HepG2 (cell line): ENCODE measurements around the gene EXOC3. TPM values are rescaled to one million over a fixed set of nuclear protein-coding genes. Genes with fewer than 3 reads are reported as not detected.

Source experiments
- ATAC-seq: fragments of 200-7000 bp; cut with Tn5 transposase; 3 replicates; pipeline ENCODE4 v1.9.1; 2020; ENCODE audit warnings: mild to moderate bottlenecking, moderate library complexity
- BruUV-seq: library from RNA; stranded (reverse); fragments of 400-500 nt; replicated peaks from 2 replicates; lab custom pipeline; 2021; lab: Mats Ljungman, UMichigan
- CTCF ChIA-PET: fragments of 300-600 bp; formaldehyde crosslinking; extraction: SDS; loops from one replicate; lab custom pipeline; 2021; ENCODE audit warnings: low total read pairs, inconsistent platforms, low intra/inter-chr PET ratio; lab: Yijun Ruan, JAX
- POLR2A ChIA-PET: fragments of 350-600 bp; sonication (Branson Sonifier 250); formaldehyde crosslinking; loops from one replicate; lab custom pipeline; 2020; ENCODE audit warnings: antibody characterized with exemption, inconsistent platforms; lab: Yijun Ruan, JAX
- DNase-seq: peaks from one replicate; pipeline ENCODE4 v3.0.0-alpha.2; 2015; ENCODE audit warnings: low spot score
- FAIRE-seq: peaks from 3 replicates; lab custom pipeline; 2011; peaks lifted over from hg19 to GRCh38; lab: Jason Lieb, UNC
- H2AFZ ChIP-seq: one replicate; pipeline ENCODE4 v1.6.1; 2011; ENCODE audit warnings: low read length, inconsistent platforms
- H3K27ac ChIP-seq: fragments of 300-600 bp; 3 replicates; pipeline ENCODE4 v1.8.0; 2011; ENCODE audit warnings: mixed run types, mild to moderate bottlenecking, mixed read lengths, low read length, inconsistent platforms; ENCODE audit not compliant: insufficient read depth; ENCODE audit errors: extremely low read length
- H3K27me3 ChIP-seq, 2 experiments: fragments of 200-600 bp in 1 of 2; 2 replicates in 1 of 2; 3 replicates in 1 of 2; pipeline versions ENCODE4 v1.6.0 to v1.8.0; 2011; ENCODE audit warnings: low read length in 2 of 2, mild to moderate bottlenecking in 2 of 2, moderate library complexity in 2 of 2, inconsistent platforms in 1 of 2; ENCODE audit not compliant: insufficient read depth in 2 of 2, control insufficient read depth in 1 of 2
- H3K36me3 ChIP-seq, 2 experiments: fragments of 200-600 bp in 1 of 2; replicated peaks in 1 of 2; 2 replicates in 1 of 2; 3 replicates in 1 of 2; pipeline versions ENCODE4 v1.5.1 to v1.8.0; 2011; ENCODE audit warnings: low read length in 2 of 2, inconsistent platforms in 1 of 2; ENCODE audit not compliant: insufficient read depth in 2 of 2, control insufficient read depth in 1 of 2
- H3K4me1 ChIP-seq: 2 replicates; pipeline ENCODE4 v1.5.1; 2012; ENCODE audit warnings: low read length, inconsistent platforms; ENCODE audit not compliant: insufficient read depth
- H3K4me2 ChIP-seq: 2 replicates; pipeline ENCODE4 v1.6.0; 2011; ENCODE audit warnings: low read depth, low read length, inconsistent platforms
- H3K4me3 ChIP-seq, 3 experiments: fragments of 200-600 bp in 1 of 3; sonication (generic), shearing (Covaris generic) in 1 of 3; replicated peaks in 1 of 3; 2 replicates each; pipeline ENCODE4 v1.5.1; 2011 to 2016; ENCODE audit warnings: low read length in 3 of 3, inconsistent platforms in 2 of 3, low read depth in 2 of 3, mild to moderate bottlenecking in 2 of 3, control low read depth in 1 of 3, mixed read lengths in 1 of 3; ENCODE audit not compliant: insufficient read depth in 1 of 3
- H3K79me2 ChIP-seq: one replicate; pipeline ENCODE4 v1.6.1; 2011; ENCODE audit warnings: low read length, inconsistent platforms; ENCODE audit not compliant: insufficient read depth
- H3K9ac ChIP-seq: 2 replicates; pipeline ENCODE4 v1.6.0; 2011; ENCODE audit warnings: mild to moderate bottlenecking, low read depth, low read length, inconsistent platforms; ENCODE audit not compliant: insufficient read depth
- H3K9me3 ChIP-seq: 2 replicates; pipeline ENCODE4 v1.5.1; 2012; ENCODE audit warnings: mild to moderate bottlenecking, low read length
- H4K20me1 ChIP-seq: 2 replicates; pipeline ENCODE4 v1.6.0; 2011; ENCODE audit warnings: inconsistent platforms, mild to moderate bottlenecking, low read length, moderate library complexity; ENCODE audit not compliant: insufficient read depth
- CCDC6 ChIP-seq: sonication (generic); formaldehyde crosslinking; IDR thresholded peaks from 2 replicates; pipeline ENCODE4 v1.8.1; 2022; ENCODE audit warnings: mild to moderate bottlenecking, missing genetic modification reagents, moderate library complexity
- HDAC2 ChIP-seq: sonication (generic); formaldehyde crosslinking; IDR thresholded peaks from 2 replicates; pipeline ENCODE4 v1.4.0; 2020; ENCODE audit warnings: missing genetic modification reagents
- KDM2A ChIP-seq: sonication (generic); formaldehyde crosslinking; IDR thresholded peaks from 2 replicates; pipeline ENCODE4 v1.4.0; 2020; ENCODE audit warnings: low read depth, missing genetic modification reagents, borderline replicate concordance
- WGBS: methylation state at CpG from one replicate; pipeline ENCODE4 v1.1.6; 2017; ENCODE audit warnings: low lambda C conversion rate; 5-methylcytosine and 5-hydroxymethylcytosine counted together
- in situ Hi-C: cut with HindIII; loops from 2 replicates; pipeline ENCODE4 v1.10.0; 2017; ENCODE audit warnings: low pct_unique_long_range_greater_than_20kb; ENCODE audit not compliant: extremely low pct_ligation_motif_present
- intact Hi-C: fragments of 100-400 bp; cut with micrococcal nuclease; formaldehyde crosslinking; loops from one replicate; pipeline ENCODE4 v1.10.0; 2022; ENCODE audit not compliant: unreplicated experiment
- polyA plus RNA-seq, 8 experiments: library from polyadenylated mRNA; depleted of rRNA in 3 of 8; stranded (reverse) in 7 of 8; unstranded in 1 of 8; fragments of >200 nt; fragmentation: Illumina TruSeq in 4 of 8; extraction: Trizol in 4 of 8; gene quantifications; 2 replicates each; pipeline versions ENCODE4 v1.2.1 to v1.2.3, GENCODE V29; 2011 to 2016; ENCODE audit warnings: low read depth in 4 of 8, missing spikeins in 1 of 8, mixed read lengths in 1 of 8; ENCODE audit not compliant: insufficient read depth in 1 of 8
- total RNA-seq, 5 experiments: library from RNA; depleted of rRNA; stranded (reverse); fragments of >200 nt; fragmentation: Illumina TruSeq; extraction: Trizol; gene quantifications; 2 replicates each; pipeline ENCODE4 v1.2.3, GENCODE V29; 2016; ENCODE audit warnings: low read depth in 1 of 5
- TF ChIP-seq, protein P1 (sequence below): sonication (generic); formaldehyde crosslinking; IDR thresholded peaks from 2 replicates; pipeline ENCODE4 v1.9.0; 2022; ENCODE audit warnings: missing genetic modification reagents, mild to moderate bottlenecking, borderline replicate concordance
- TF ChIP-seq, protein P2 (sequence below): sonication (generic); formaldehyde crosslinking; IDR thresholded peaks from 2 replicates; pipeline ENCODE4 v1.5.1; 2020; ENCODE audit warnings: missing genetic modification reagents, mild to moderate bottlenecking, borderline replicate concordance
- TF ChIP-seq, protein P3 (sequence below): sonication (generic); formaldehyde crosslinking; IDR thresholded peaks from 2 replicates; pipeline ENCODE4 v1.5.0; 2020; ENCODE audit warnings: mild to moderate bottlenecking, missing genetic modification reagents, borderline replicate concordance

The EXOC3 gene
- total and polyA plus RNA-seq, 2 of the 13 experiments (the other 11 are each of a cell fraction or from before 2014, with no cell fraction given) = 9.2 to 20.5 TPM

DNA sequence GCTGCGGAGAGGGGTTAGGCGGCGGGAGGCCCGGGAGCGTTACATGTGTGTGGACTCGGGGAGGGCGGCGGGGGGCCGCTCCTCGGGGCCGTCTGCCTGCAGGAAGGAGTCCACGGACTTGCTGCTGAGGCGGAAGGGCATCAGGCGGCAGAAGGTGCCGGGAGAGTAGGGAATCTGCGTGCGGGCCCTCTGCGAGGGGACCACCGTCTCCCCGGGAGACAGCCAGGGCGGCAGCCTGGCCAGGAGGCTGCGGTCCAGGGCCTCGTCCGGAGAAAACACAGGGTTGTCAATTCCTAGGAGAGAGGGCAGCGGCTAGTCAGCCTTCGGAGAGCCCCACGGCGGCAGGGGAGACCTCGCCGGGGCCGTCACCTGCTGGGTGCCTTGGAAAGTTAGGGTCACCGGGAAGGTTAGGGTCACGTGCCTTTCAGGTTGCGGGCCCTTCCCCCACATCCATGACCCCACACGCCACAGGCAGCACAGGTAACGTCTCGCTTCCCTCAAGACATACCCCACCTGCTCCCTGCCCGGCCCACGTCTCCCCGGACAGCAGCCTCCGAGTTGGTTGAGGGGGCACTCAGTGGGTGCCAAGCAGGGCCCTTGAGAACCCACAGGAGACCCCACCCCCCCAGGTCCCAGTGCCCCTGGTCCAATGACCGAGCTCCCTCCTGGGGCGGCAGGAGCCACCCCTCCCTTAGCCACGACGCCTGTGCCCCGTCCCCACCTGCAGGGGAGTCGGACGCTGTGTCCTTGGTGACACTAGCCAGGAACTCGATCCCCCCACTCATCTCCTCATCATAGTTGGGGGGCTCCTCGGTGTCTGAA, 32.1 kb downstream of the EXOC3 start:
- DNase-seq (no peak), ATAC-seq (no peak), FAIRE-seq (no peak)
- peak overlapping the region; percentile 90 for H3K4me2 ChIP-seq
- ChIA-PET CTCF (no interaction called here), POLR2A (no interaction called here)
- no TSS peak for BruUV-seq
- H2AFZ ChIP-seq = no peak overlapping the region
- peaks cover 14 to 53% of the 10 kb centered on the region in 2 experiments for H3K27me3 ChIP-seq
- H3K79me2 ChIP-seq = peaks cover 3% of the 10 kb centered on the region
- in situ Hi-C loops (no loop called here), intact Hi-C loops (no loop called here)
- H3K4me1 ChIP-seq = peaks cover 32% of the 10 kb centered on the region
- no peak for TF ChIP-seq HDAC2 (CRISPR knock-in tag)
- TF ChIP-seq CCDC6 (CRISPR knock-in tag) = no peak
- peak; percentile 39; the same call in 1 of the 2 replicates for TF ChIP-seq KDM2A
- TF ChIP-seq, protein P1, sequence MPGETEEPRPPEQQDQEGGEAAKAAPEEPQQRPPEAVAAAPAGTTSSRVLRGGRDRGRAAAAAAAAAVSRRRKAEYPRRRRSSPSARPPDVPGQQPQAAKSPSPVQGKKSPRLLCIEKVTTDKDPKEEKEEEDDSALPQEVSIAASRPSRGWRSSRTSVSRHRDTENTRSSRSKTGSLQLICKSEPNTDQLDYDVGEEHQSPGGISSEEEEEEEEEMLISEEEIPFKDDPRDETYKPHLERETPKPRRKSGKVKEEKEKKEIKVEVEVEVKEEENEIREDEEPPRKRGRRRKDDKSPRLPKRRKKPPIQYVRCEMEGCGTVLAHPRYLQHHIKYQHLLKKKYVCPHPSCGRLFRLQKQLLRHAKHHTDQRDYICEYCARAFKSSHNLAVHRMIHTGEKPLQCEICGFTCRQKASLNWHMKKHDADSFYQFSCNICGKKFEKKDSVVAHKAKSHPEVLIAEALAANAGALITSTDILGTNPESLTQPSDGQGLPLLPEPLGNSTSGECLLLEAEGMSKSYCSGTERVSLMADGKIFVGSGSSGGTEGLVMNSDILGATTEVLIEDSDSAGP (CRISPR knock-in tag) = 0 out of 2 replicates have a peak, but pooled peaks have one; percentile 23
- H3K4me3 ChIP-seq = peak overlapping the region in 2 of 3 experiments; percentile 26 to 89; a peak in 3 of 6 replicates
- WGBS = 12% methylated on average over 22 of the region's 50 CpGs
- no peak overlapping the region for H3K9ac ChIP-seq
- no peak overlapping the region for H3K27ac ChIP-seq
- H3K9me3 ChIP-seq = no peaks in the 10 kb centered on the region
- peaks cover 4% of the 10 kb centered on the region; the same call in 1 of the 2 replicates for H4K20me1 ChIP-seq
- peaks cover 0 to 4% of the 10 kb centered on the region in 2 experiments; a peak in 2 of 5 replicates for H3K36me3 ChIP-seq

DNA sequence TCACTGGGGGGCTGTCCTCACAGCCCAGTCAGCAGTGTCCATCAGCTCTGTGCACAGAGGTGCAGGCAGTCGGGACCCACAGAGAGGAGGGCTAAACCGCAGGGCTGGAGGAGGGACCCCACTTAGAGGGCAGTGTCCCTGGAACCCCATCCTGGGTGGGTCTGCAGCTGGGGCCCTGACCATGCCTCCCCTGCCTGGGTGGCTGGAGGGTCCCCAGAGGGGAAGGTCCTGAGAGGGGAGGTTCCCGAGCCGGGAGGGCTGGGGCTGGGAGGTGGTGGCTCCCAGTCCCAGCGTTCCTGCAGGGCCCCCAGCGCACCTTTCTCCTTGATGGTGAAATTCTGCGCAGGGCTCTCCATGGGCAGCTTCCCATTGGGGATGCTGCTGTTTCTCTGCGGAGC, 32.7 kb downstream of the EXOC3 start:
- H3K27ac ChIP-seq = no peak overlapping the region
- DNase-seq (no peak), ATAC-seq (no peak), FAIRE-seq (no peak)
- H3K27me3 ChIP-seq = peaks cover 16 to 60% of the 10 kb centered on the region in 2 experiments
- POLR2A ChIA-PET = no interaction called here
- no peaks in the 10 kb centered on the region for H3K9me3 ChIP-seq
- intact Hi-C loops (no loop called here), in situ Hi-C loops (no loop called here)
- no peak overlapping the region for H2AFZ ChIP-seq
- no TSS peak for BruUV-seq
- peaks cover 3% of the 10 kb centered on the region for H3K79me2 ChIP-seq
- no peak overlapping the region for H3K9ac ChIP-seq
- H3K4me2 ChIP-seq = no peak overlapping the region
- H4K20me1 ChIP-seq = peaks cover 4% of the 10 kb centered on the region; the same call in 1 of the 2 replicates
- CTCF ChIA-PET = no interaction called here
- peaks cover 0 to 4% of the 10 kb centered on the region in 2 experiments; a peak in 1 of 5 replicates for H3K36me3 ChIP-seq
- TF ChIP-seq, protein P2, sequence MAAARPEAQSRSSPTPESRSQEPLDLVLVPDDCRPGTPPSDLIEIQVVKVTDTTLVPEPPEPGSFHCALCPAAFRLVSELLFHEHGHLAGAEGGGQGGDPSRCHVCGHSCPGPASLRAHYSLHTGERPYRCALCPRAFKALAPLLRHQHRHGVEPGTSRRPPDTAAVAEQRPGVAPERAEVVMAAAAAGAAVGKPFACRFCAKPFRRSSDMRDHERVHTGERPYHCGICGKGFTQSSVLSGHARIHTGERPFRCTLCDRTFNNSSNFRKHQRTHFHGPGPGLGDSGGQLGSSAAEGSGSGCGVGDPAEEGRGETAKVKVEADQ = 0 out of 2 replicates have a peak, but pooled peaks have one; percentile 36
- TF ChIP-seq, protein P3, sequence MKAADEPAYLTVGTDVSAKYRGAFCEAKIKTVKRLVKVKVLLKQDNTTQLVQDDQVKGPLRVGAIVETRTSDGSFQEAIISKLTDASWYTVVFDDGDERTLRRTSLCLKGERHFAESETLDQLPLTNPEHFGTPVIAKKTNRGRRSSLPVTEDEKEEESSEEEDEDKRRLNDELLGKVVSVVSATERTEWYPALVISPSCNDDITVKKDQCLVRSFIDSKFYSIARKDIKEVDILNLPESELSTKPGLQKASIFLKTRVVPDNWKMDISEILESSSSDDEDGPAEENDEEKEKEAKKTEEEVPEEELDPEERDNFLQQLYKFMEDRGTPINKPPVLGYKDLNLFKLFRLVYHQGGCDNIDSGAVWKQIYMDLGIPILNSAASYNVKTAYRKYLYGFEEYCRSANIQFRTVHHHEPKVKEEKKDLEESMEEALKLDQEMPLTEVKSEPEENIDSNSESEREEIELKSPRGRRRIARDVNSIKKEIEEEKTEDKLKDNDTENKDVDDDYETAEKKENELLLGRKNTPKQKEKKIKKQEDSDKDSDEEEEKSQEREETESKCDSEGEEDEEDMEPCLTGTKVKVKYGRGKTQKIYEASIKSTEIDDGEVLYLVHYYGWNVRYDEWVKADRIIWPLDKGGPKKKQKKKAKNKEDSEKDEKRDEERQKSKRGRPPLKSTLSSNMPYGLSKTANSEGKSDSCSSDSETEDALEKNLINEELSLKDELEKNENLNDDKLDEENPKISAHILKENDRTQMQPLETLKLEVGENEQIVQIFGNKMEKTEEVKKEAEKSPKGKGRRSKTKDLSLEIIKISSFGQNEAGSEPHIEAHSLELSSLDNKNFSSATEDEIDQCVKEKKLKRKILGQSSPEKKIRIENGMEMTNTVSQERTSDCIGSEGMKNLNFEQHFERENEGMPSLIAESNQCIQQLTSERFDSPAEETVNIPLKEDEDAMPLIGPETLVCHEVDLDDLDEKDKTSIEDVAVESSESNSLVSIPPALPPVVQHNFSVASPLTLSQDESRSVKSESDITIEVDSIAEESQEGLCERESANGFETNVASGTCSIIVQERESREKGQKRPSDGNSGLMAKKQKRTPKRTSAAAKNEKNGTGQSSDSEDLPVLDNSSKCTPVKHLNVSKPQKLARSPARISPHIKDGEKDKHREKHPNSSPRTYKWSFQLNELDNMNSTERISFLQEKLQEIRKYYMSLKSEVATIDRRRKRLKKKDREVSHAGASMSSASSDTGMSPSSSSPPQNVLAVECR (CRISPR knock-in tag) = no peak
- no CpG with 5 or more reads among the region's 8 CpGs for WGBS
- peaks cover 30% of the 10 kb centered on the region for H3K4me1 ChIP-seq
- H3K4me3 ChIP-seq = no peak overlapping the region
